T-cell (primary cell): ENCODE data around the gene C1QTNF9. TPM values are rescaled to one million over a fixed set of nuclear protein-coding genes. Genes with fewer than 3 reads are reported as not detected.
"Not testable (repeated sequence)": the region's sequence is repeated elsewhere in the genome, so short reads cannot be mapped to it uniquely, and the experiment has no call there.

ENCODE experiments used
- ATAC-seq, 4 experiments: fragments of 200-7000 bp in 3 of 4; fragments of 150-1000 bp in 1 of 4; cut with Tn5 transposase; replicated peaks in 1 of 4; 1 replicate in 3 of 4; 2 replicates in 1 of 4; pipeline ENCODE4 v1.10.0; 2021; ENCODE audit warnings: moderate library complexity in 3 of 4, mild to moderate bottlenecking in 2 of 4, moderate number of reproducible peaks in 1 of 4
- CTCF ChIA-PET, 2 donors: fragments of 300-600 bp; sonication (Branson Sonifier 250); formaldehyde crosslinking; loops; one replicate each; lab custom pipeline; 2022; ENCODE audit warnings: antibody characterized with exemption in 2 of 2; lab: Charles Lee
- POLR2A ChIA-PET, 2 donors: fragments of 300-600 bp; sonication (Branson Sonifier 250); formaldehyde crosslinking; loops; one replicate each; lab custom pipeline; 2022; ENCODE audit warnings: antibody characterized with exemption in 2 of 2; lab: Charles Lee
- DNase-seq, 35 experiments: peaks; one replicate each; pipeline versions ENCODE4 v3.0.0 to v3.0.0-alpha.2; 2013 to 2023
- H3K27ac ChIP-seq: one replicate; pipeline ENCODE4 v1.5.1; 2013; ENCODE audit warnings: low read length
- H3K27me3 ChIP-seq, 2 experiments: replicated peaks in 1 of 2; 1 replicate in 1 of 2; 2 replicates in 1 of 2; pipeline versions ENCODE4 v1.6.1 to v1.7.0; 2013; ENCODE audit warnings: low read length in 1 of 2, mixed read lengths in 1 of 2; ENCODE audit not compliant: control insufficient read depth in 2 of 2, insufficient read depth in 2 of 2; ENCODE audit errors: extremely low read depth in 1 of 2
- H3K36me3 ChIP-seq, 2 donors: 1 replicate in 1 of 2; 2 replicates in 1 of 2; pipeline versions ENCODE4 v1.6.1 to v1.7.0; 2013; ENCODE audit warnings: low read length in 1 of 2; ENCODE audit not compliant: control insufficient read depth in 2 of 2, insufficient read depth in 1 of 2; ENCODE audit errors: extremely low read depth in 1 of 2
- H3K4me1 ChIP-seq, 2 experiments: 1 replicate in 1 of 2; 2 replicates in 1 of 2; pipeline versions ENCODE4 v1.6.1 to v1.7.0; 2013; ENCODE audit warnings: low read length in 2 of 2, mixed read lengths in 1 of 2; ENCODE audit not compliant: insufficient read depth in 2 of 2, control insufficient read depth in 1 of 2; ENCODE audit errors: extremely low read depth in 1 of 2
- H3K4me3 ChIP-seq, 2 donors: 1 replicate in 1 of 2; 2 replicates in 1 of 2; pipeline versions ENCODE4 v1.5.1 to v1.7.0; 2013; ENCODE audit warnings: mild to moderate bottlenecking in 2 of 2, low read length in 1 of 2, moderate library complexity in 1 of 2; ENCODE audit not compliant: control insufficient read depth in 1 of 2; ENCODE audit errors: extremely low read depth in 1 of 2
- H3K9me3 ChIP-seq: 2 replicates; pipeline ENCODE4 v1.7.0; 2013
- H3K27ac Mint-ChIP-seq, 2 donors: one replicate each; pipeline ENCODE4 v1.8.0; 2020 to 2021; ENCODE audit warnings: mild to moderate bottlenecking in 2 of 2, mixed read lengths in 2 of 2
- H3K27me3 Mint-ChIP-seq, 2 donors: one replicate each; pipeline ENCODE4 v1.8.0; 2021 to 2022; ENCODE audit warnings: mixed read lengths in 2 of 2
- H3K36me3 Mint-ChIP-seq: one replicate; pipeline ENCODE4 v1.8.0; 2021; ENCODE audit warnings: mixed read lengths
- H3K4me1 Mint-ChIP-seq, 3 donors: one replicate each; pipeline ENCODE4 v1.8.0; 2020 to 2022; ENCODE audit warnings: mixed read lengths in 3 of 3, mild to moderate bottlenecking in 1 of 3
- H3K4me3 Mint-ChIP-seq, 3 donors: one replicate each; pipeline ENCODE4 v1.8.0; 2020 to 2022; ENCODE audit warnings: mild to moderate bottlenecking in 3 of 3, mixed read lengths in 3 of 3, moderate library complexity in 3 of 3
- H3K9me3 Mint-ChIP-seq, 3 donors: one replicate each; pipeline ENCODE4 v1.8.0; 2020 to 2022; ENCODE audit warnings: mixed read lengths in 3 of 3
- WGBS: methylation state at CpG from one replicate; pipeline ENCODE4 v1.1.5; 2013; ENCODE audit warnings: missing lambda C conversion rate; ENCODE audit not compliant: insufficient coverage; 5-methylcytosine and 5-hydroxymethylcytosine counted together
- total RNA-seq, 35 experiments: library from RNA in 6 of 35; stranded (reverse) in 6 of 35; fragments of 120-200 nt in 1 of 35; gene quantifications; one replicate each; pipeline versions ENCODE4 v1.2.1 to v1.2.4 and lab custom pipeline; 2013 to 2026

C1QTNF9 gene
- total RNA-seq, 5 donors from 2014 or later (not counting 1 experiment from before 2014, with no cell fraction given): 0.23 TPM; not detected in 4

- H3K27ac ChIP-seq: no peak overlapping the region
- ChIA-PET CTCF (no interaction called here), POLR2A (no interaction called here)
- H3K27ac Mint-ChIP-seq: no peak overlapping the region
- H3K4me3 Mint-ChIP-seq: no peak overlapping the region
- no peaks in the 10 kb centered on the region for H3K4me1 Mint-ChIP-seq
- 79% methylated on average over 6 of the region's 8 CpGs for WGBS
- H3K36me3 ChIP-seq: no peaks in the 10 kb centered on the region
- no peaks in the 10 kb centered on the region for H3K27me3 ChIP-seq
- H3K9me3 ChIP-seq: no peaks in the 10 kb centered on the region
- no peak overlapping the region for H3K4me3 ChIP-seq
- no peaks in the 10 kb centered on the region for H3K9me3 Mint-ChIP-seq
- H3K27me3 Mint-ChIP-seq: no peaks in the 10 kb centered on the region
- no peak for ATAC-seq
- no peaks in the 10 kb centered on the region for H3K36me3 Mint-ChIP-seq
- DNase-seq: no peak
- H3K4me1 ChIP-seq: no peaks in the 10 kb centered on the region
These were observed 52.5 kb downstream of the C1QTNF9 start for GRCh38 chr13:24361852-24362366.

- 82% methylated on average over 6 of the region's 9 CpGs for WGBS
- no peak overlapping the region for H3K4me3 Mint-ChIP-seq
- no peak overlapping the region for H3K4me3 ChIP-seq
- H3K36me3 Mint-ChIP-seq: no peaks in the 10 kb centered on the region
- H3K9me3 ChIP-seq: no peaks in the 10 kb centered on the region
- H3K4me1 ChIP-seq: no peaks in the 10 kb centered on the region
- ATAC-seq (no peak), DNase-seq (no peak)
- H3K4me1 Mint-ChIP-seq: no peaks in the 10 kb centered on the region
- H3K9me3 Mint-ChIP-seq: no peaks in the 10 kb centered on the region
- H3K27ac Mint-ChIP-seq: no peak overlapping the region
- no peak overlapping the region for H3K27ac ChIP-seq
- H3K27me3 ChIP-seq: no peaks in the 10 kb centered on the region
- H3K36me3 ChIP-seq: no peaks in the 10 kb centered on the region
- H3K27me3 Mint-ChIP-seq: no peaks in the 10 kb centered on the region
- ChIA-PET CTCF (no interaction called here), POLR2A (no interaction called here)
These were observed 53.1 kb downstream of the C1QTNF9 start for GRCh38 chr13:24362435-24362952.

GRCh38 chr13:24365191-24365590 is 55.8 kb downstream of the C1QTNF9 start:
- Histone ChIP-seq H3K27me3 (no peaks in the 10 kb centered on the region), H3K9me3 (no peaks in the 10 kb centered on the region), H3K4me3 (no peak overlapping the region), H3K4me1 (no peaks in the 10 kb centered on the region), H3K27ac (no peak overlapping the region), H3K36me3 (no peaks in the 10 kb centered on the region)
- Mint-ChIP-seq H3K4me3 (no peak overlapping the region), H3K36me3 (no peaks in the 10 kb centered on the region), H3K4me1 (no peaks in the 10 kb centered on the region), H3K9me3 (no peaks in the 10 kb centered on the region), H3K27me3 (peaks cover 0 to 2% of the 10 kb centered on the region in 2 donors), H3K27ac (no peak overlapping the region)
- ATAC-seq (no peak), DNase-seq (no peak)
- WGBS: 96% methylated on average over 6 of the region's 9 CpGs
- ChIA-PET POLR2A (no interaction called here), CTCF (no interaction called here)

GRCh38 chr13:24366315-24366714 is 56.9 kb downstream of the C1QTNF9 start:
- H3K4me3 ChIP-seq, H3K36me3 ChIP-seq, H3K27ac Mint-ChIP-seq, H3K4me1 Mint-ChIP-seq, H3K36me3 Mint-ChIP-seq, ATAC-seq, CTCF ChIA-PET, POLR2A ChIA-PET, H3K4me1 ChIP-seq, H3K27ac ChIP-seq, H3K9me3 Mint-ChIP-seq, H3K4me3 Mint-ChIP-seq, H3K9me3 ChIP-seq, DNase-seq, H3K27me3 ChIP-seq: not testable (repeated sequence)
- WGBS: no CpG with 5 or more reads among the region's 8 CpGs
- peaks cover 7 to 10% of the 10 kb centered on the region in 2 donors for H3K27me3 Mint-ChIP-seq

- WGBS: 86% methylated on average over 4 of the region's 9 CpGs
- H3K4me1 ChIP-seq, POLR2A ChIA-PET, H3K9me3 ChIP-seq, CTCF ChIA-PET, H3K36me3 ChIP-seq, H3K4me1 Mint-ChIP-seq, H3K4me3 Mint-ChIP-seq, H3K4me3 ChIP-seq, H3K27ac ChIP-seq, H3K36me3 Mint-ChIP-seq, H3K27ac Mint-ChIP-seq, ATAC-seq, H3K9me3 Mint-ChIP-seq, DNase-seq: not testable (repeated sequence)
- peaks cover 16% of the 10 kb centered on the region in 2 donors for H3K27me3 Mint-ChIP-seq
- peaks cover 0 to 22% of the 10 kb centered on the region in 2 experiments for H3K27me3 ChIP-seq
These were observed 61.9 kb downstream of the C1QTNF9 start for GRCh38 chr13:24371273-24371672.

Other genes with a start within 250 kb of the C1QTNF9 start
- gene SPATA13, start 148.9 kb upstream of the C1QTNF9 start, total RNA-seq: 100 to 1,000 TPM in 3 of 5 donors, 10 to 100 TPM in 2; 90.3 to 109 (median 104) TPM
- 10 to 100 TPM; 50.3 to 77.7 (median 58.2) TPM for gene PARP4, start 203.2 kb downstream of the C1QTNF9 start, total RNA-seq